Neural cell (in vitro differentiated cells): ENCODE results near the gene SCRN2.

Experiments
- CTCF ChIP-seq: fragments of 450-650 bp; IDR thresholded peaks from 2 replicates; pipeline ENCODE4 v1.5.1; 2014; ENCODE audit warnings: antibody characterized with exemption, mild to moderate bottlenecking, moderate library complexity; ENCODE audit not compliant: poor library complexity, severe bottlenecking
- EP300 ChIP-seq: fragments of 450-650 bp; conservative IDR thresholded peaks from 2 replicates; pipeline ENCODE4 v1.6.1; 2014; ENCODE audit warnings: antibody characterized with exemption, mild to moderate bottlenecking, moderate library complexity; ENCODE audit not compliant: poor library complexity, severe bottlenecking
- EZH2 ChIP-seq: fragments of 200-600, 300-800 bp; shearing (Covaris generic), sonication (generic); IDR thresholded peaks from 2 replicates; pipeline ENCODE4 v1.6.1; 2014; ENCODE audit warnings: antibody characterized with exemption, low read length, borderline replicate concordance, mild to moderate bottlenecking; ENCODE audit not compliant: insufficient read depth, poor library complexity, severe bottlenecking
- POLR2AphosphoS5 ChIP-seq: IDR thresholded peaks from 2 replicates; pipeline ENCODE4 v1.6.1; 2012
- RAD21 ChIP-seq: fragments of 450-650 bp; conservative IDR thresholded peaks from 2 replicates; pipeline ENCODE4 v1.6.1; 2014; ENCODE audit warnings: antibody characterized with exemption, mild to moderate bottlenecking, moderate library complexity
- REST ChIP-seq: IDR thresholded peaks from 2 replicates; pipeline ENCODE4 v1.6.1; 2012; ENCODE audit warnings: borderline replicate concordance
- SMC3 ChIP-seq: fragments of 450-650 bp; conservative IDR thresholded peaks from 2 replicates; pipeline ENCODE4 v1.6.1; 2014; ENCODE audit warnings: antibody characterized with exemption, mild to moderate bottlenecking, moderate library complexity; ENCODE audit not compliant: poor library complexity

- TF ChIP-seq CTCF: no peak
- no peak for TF ChIP-seq EP300
- TF ChIP-seq REST: no peak
- no peak for TF ChIP-seq RAD21
- TF ChIP-seq EZH2: no peak
- no peak for TF ChIP-seq SMC3
- TF ChIP-seq POLR2AphosphoS5: no peak
Measured at GRCh38 chr17:47869114-47869513, 28.0 kb upstream of the SCRN2 start.
